HL-60 (cell line): ENCODE results near the gene SF3A2.
A peak's percentile ranks its signal among the peaks of the same experiment; 100 is the strongest.

ENCODE experiments used
- DNase-seq, 2 experiments: peaks; one replicate each; pipeline ENCODE4 v3.0.0-alpha.2; 2010 to 2020; ENCODE audit warnings: low read depth in 1 of 2, low spot score in 1 of 2
- H3K27ac ChIP-seq: fragments of 250-450 bp; sonication (Bioruptor Pico); replicated peaks from 2 replicates; pipeline ENCODE4 v1.5.1; 2020; ENCODE audit warnings: mild to moderate bottlenecking, moderate library complexity
- H3K27me3 ChIP-seq: fragments of 250-450 bp; sonication (Bioruptor Pico); 2 replicates; pipeline ENCODE4 v1.5.1; 2021; ENCODE audit warnings: mild to moderate bottlenecking, moderate library complexity; ENCODE audit not compliant: insufficient read depth, poor library complexity, severe bottlenecking
- H3K4me3 ChIP-seq: replicated peaks from 2 replicates; pipeline ENCODE4 v1.5.1; 2011; ENCODE audit warnings: mild to moderate bottlenecking, control low read depth, low read length; ENCODE audit not compliant: insufficient read depth
- GABPA ChIP-seq: IDR thresholded peaks from 2 replicates; pipeline ENCODE4 v1.6.1; 2012; ENCODE audit warnings: low read depth
- POLR2AphosphoS5 ChIP-seq: IDR thresholded peaks from 2 replicates; pipeline ENCODE4 v1.6.1; 2012; ENCODE audit warnings: low read depth
- SPI1 ChIP-seq: IDR thresholded peaks from 2 replicates; pipeline ENCODE4 v1.6.1; 2012; ENCODE audit warnings: low read depth, mild to moderate bottlenecking, borderline replicate concordance
- TF ChIP-seq, protein P1 (sequence below): IDR thresholded peaks from one replicate; pipeline ENCODE4 v1.5.1; 2011; ENCODE audit warnings: low read length, control low read depth, inconsistent platforms; ENCODE audit not compliant: insufficient read depth
- TF ChIP-seq, protein P2 (sequence below): IDR thresholded peaks from 2 replicates; pipeline ENCODE4 v1.6.1; 2012; ENCODE audit warnings: low read depth; ENCODE audit not compliant: insufficient replicate concordance

The SF3A2 gene

DNA sequence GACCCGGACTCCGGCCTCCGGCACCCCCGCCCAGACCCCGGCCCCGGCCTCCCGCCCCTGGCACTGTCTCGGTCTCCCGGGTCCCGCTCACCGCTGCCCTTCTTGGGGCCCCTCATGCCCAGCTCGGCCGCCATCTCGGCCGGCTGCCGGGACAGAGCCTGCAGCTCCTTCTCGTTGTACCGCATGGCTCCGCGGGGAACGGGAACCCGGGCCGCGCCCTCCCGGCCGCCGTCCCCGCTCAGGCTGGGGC, 635 bp upstream of the SF3A2 start:
- TF ChIP-seq POLR2AphosphoS5, result peak; percentile 12; the same call in 1 of the 2 replicates
- TF ChIP-seq, protein P1, sequence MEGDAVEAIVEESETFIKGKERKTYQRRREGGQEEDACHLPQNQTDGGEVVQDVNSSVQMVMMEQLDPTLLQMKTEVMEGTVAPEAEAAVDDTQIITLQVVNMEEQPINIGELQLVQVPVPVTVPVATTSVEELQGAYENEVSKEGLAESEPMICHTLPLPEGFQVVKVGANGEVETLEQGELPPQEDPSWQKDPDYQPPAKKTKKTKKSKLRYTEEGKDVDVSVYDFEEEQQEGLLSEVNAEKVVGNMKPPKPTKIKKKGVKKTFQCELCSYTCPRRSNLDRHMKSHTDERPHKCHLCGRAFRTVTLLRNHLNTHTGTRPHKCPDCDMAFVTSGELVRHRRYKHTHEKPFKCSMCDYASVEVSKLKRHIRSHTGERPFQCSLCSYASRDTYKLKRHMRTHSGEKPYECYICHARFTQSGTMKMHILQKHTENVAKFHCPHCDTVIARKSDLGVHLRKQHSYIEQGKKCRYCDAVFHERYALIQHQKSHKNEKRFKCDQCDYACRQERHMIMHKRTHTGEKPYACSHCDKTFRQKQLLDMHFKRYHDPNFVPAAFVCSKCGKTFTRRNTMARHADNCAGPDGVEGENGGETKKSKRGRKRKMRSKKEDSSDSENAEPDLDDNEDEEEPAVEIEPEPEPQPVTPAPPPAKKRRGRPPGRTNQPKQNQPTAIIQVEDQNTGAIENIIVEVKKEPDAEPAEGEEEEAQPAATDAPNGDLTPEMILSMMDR, result no peak
- Histone ChIP-seq H3K4me3 (peak overlapping the region; percentile 78), H3K27me3 (no peaks in the 10 kb centered on the region), H3K27ac (peak overlapping the region; percentile 98)
- DNase-seq, result no peak

DNA sequence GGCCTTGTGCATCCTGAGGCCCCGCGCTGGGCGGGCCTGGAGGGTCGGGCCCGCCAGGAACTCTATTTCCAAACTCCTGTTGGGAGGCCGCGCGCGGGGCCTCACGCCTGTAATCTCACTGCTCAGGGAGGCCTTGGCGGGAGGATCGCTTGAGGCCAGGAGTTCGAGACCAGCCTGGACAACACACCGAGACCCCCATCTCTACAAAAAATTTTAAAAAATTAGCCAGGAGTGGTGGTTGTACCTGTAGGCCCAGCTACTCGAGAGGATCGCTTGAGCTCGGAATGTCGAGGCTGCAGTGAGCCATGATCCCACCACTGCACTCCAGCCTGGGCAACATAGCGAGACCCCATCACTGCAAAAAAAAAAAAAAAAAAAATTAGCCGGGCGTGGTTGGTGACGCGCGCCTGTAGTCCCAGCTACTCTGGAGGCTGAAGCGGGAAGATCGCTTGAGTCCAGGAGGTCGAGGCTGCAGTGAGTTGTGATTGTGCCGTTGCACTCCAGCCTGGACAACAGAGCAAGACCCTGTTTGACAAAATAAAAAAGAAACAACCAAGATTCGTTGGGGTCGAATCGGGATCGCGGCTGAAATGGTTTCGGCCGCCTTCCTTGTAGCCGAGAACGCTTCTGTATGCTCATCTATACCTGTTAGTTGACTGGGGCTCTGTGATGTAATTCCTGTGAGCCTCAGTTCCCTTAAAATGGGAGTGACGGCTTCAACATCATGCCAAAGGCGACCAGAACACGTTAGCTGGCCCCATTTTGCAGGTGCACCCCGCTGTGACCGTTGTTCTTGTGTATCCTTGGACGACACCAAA, 636 bp downstream of the SF3A2 start:
- TF ChIP-seq POLR2AphosphoS5 (0 out of 2 replicates have a peak, but pooled peaks have one; percentile 21), SPI1 (no peak)
- peak overlapping the region; percentile 98 for H3K27ac ChIP-seq
- DNase-seq, result no peak
- H3K4me3 ChIP-seq, result peak overlapping the region; percentile 78
- no peaks in the 10 kb centered on the region for H3K27me3 ChIP-seq

DNA sequence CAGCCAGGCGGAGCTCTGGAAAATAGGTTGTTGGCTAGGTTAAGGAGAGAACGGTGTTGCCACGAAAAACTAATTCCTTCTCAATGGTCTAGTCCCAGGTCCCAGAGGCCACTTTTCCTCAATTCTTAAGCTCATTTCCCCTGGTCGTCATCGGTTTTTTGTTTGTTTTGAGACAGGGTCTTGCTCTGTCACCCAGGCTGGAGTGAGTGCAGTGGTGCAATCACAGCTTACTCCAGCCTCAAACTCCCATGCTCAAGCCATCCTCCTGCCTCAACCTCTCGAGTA, 1.2 kb downstream of the SF3A2 start:
- no peak for DNase-seq
- Histone ChIP-seq H3K27me3 (no peaks in the 10 kb centered on the region), H3K27ac (peak overlapping the region; percentile 98), H3K4me3 (peak overlapping the region; percentile 78)
- TF ChIP-seq, protein P1, result no peak
- TF ChIP-seq SPI1, result no peak
- TF ChIP-seq GABPA, result no peak
- TF ChIP-seq POLR2AphosphoS5, result no peak; the same call in 1 of the 2 replicates
- TF ChIP-seq, protein P2, sequence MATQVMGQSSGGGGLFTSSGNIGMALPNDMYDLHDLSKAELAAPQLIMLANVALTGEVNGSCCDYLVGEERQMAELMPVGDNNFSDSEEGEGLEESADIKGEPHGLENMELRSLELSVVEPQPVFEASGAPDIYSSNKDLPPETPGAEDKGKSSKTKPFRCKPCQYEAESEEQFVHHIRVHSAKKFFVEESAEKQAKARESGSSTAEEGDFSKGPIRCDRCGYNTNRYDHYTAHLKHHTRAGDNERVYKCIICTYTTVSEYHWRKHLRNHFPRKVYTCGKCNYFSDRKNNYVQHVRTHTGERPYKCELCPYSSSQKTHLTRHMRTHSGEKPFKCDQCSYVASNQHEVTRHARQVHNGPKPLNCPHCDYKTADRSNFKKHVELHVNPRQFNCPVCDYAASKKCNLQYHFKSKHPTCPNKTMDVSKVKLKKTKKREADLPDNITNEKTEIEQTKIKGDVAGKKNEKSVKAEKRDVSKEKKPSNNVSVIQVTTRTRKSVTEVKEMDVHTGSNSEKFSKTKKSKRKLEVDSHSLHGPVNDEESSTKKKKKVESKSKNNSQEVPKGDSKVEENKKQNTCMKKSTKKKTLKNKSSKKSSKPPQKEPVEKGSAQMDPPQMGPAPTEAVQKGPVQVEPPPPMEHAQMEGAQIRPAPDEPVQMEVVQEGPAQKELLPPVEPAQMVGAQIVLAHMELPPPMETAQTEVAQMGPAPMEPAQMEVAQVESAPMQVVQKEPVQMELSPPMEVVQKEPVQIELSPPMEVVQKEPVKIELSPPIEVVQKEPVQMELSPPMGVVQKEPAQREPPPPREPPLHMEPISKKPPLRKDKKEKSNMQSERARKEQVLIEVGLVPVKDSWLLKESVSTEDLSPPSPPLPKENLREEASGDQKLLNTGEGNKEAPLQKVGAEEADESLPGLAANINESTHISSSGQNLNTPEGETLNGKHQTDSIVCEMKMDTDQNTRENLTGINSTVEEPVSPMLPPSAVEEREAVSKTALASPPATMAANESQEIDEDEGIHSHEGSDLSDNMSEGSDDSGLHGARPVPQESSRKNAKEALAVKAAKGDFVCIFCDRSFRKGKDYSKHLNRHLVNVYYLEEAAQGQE, result no peak

DNA sequence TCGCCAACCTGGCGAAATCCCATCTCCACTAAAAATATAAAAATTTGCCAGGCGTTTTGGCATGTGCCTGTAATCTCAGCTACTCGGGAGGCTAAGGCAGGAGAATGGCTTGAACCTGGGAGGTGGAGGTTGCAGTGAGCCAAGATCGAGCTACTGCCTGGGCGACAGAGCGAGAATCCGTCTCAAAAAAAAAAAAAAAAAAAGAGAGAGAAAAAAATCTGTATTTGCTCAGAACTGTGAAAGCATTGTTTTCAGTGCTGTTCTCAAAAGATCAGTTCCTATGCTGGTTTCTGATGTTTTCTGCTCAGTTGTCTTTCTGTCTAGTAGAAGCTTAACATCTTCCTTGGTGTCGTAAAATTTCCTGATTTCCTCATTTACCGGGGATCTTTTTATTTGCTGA, 2.5 kb downstream of the SF3A2 start:
- Histone ChIP-seq H3K27me3 (no peaks in the 10 kb centered on the region), H3K4me3 (peak overlapping the region; percentile 78), H3K27ac (peak overlapping the region; percentile 98)
- TF ChIP-seq, protein P2, result no peak
- TF ChIP-seq SPI1, result peak; percentile 41; the same call in 1 of the 2 replicates
- TF ChIP-seq, protein P1, result no peak
- no peak for TF ChIP-seq GABPA
- DNase-seq, result no peak
